ENCODE measurements around the gene CAP2.

Gene CAP2

DNA sequence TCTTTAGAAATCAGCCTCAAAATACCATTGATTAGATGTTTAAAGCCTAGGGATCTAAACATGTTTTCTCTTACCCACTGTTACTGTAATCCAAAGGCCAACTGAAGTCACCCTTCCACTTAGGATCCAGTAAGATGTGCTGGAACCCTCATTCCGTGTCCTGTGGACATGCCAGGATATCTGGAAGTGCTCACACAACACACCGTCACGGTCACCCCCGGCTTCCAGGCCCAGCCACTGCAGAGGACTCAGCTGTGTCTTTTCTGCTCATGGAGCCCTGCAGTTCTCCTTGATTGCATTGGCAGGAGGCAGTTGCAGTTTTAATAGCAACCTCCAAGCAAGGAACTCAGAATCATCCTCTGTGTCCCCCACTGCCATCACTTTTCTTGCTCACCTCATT, 93.3 kb downstream of the CAP2 start:
- TF ChIP-seq, protein P1, sequence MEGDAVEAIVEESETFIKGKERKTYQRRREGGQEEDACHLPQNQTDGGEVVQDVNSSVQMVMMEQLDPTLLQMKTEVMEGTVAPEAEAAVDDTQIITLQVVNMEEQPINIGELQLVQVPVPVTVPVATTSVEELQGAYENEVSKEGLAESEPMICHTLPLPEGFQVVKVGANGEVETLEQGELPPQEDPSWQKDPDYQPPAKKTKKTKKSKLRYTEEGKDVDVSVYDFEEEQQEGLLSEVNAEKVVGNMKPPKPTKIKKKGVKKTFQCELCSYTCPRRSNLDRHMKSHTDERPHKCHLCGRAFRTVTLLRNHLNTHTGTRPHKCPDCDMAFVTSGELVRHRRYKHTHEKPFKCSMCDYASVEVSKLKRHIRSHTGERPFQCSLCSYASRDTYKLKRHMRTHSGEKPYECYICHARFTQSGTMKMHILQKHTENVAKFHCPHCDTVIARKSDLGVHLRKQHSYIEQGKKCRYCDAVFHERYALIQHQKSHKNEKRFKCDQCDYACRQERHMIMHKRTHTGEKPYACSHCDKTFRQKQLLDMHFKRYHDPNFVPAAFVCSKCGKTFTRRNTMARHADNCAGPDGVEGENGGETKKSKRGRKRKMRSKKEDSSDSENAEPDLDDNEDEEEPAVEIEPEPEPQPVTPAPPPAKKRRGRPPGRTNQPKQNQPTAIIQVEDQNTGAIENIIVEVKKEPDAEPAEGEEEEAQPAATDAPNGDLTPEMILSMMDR (conservative IDR thresholded peaks at IDR 0.05; ENCODE audit: low read depth, low read length), result no peak
- H3K4me2 ChIP-seq, result no peak overlapping the region
- no peaks in the 10 kb centered on the region for H3K36me3 ChIP-seq (ENCODE audit: insufficient read depth)
- H3K4me1 ChIP-seq (ENCODE audit: low read depth, poor library complexity, severe bottlenecking), result peaks cover 8% of the 10 kb centered on the region
- no peaks in the 10 kb centered on the region for H3K27me3 ChIP-seq (ENCODE audit: insufficient read depth, low read depth)
- H3K4me3 ChIP-seq (IDR thresholded peaks at IDR 0.05; ENCODE audit: insufficient read depth, low read depth, low read length), result no peak overlapping the region
- no peak overlapping the region for H2AFZ ChIP-seq (ENCODE audit: low read depth)
- no peaks in the 10 kb centered on the region for H4K20me1 ChIP-seq (ENCODE audit: insufficient read depth)
- H3K27ac ChIP-seq, result no peak overlapping the region
- no peaks in the 10 kb centered on the region for H3K79me2 ChIP-seq (ENCODE audit: insufficient read depth, low read depth)
- no peak overlapping the region for H3K9ac ChIP-seq

DNA sequence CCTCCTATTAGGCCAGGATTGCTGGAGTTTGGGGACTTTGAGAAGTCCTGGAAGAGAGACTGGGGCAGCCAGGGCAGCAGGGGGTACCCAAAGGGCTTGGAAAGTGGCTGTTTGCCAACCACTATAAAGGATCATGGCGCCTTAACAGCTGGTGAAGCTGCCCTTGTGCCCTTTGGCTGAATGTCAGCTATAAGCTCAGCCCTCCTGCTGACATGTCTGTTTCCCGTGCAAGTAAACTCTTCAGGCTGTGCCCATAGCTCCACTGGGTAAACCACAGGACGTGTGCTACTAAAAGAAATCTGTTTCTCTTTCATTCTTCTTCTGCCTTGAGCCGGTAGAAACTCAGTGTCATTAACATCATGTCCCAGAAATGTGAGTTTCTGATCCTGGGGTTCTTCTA, 97.3 kb downstream of the CAP2 start:
- peaks cover 8% of the 10 kb centered on the region for H3K4me1 ChIP-seq (ENCODE audit: low read depth, poor library complexity, severe bottlenecking)
- no peak overlapping the region for H2AFZ ChIP-seq (ENCODE audit: low read depth)
- no peak overlapping the region for H3K9ac ChIP-seq

DNA sequence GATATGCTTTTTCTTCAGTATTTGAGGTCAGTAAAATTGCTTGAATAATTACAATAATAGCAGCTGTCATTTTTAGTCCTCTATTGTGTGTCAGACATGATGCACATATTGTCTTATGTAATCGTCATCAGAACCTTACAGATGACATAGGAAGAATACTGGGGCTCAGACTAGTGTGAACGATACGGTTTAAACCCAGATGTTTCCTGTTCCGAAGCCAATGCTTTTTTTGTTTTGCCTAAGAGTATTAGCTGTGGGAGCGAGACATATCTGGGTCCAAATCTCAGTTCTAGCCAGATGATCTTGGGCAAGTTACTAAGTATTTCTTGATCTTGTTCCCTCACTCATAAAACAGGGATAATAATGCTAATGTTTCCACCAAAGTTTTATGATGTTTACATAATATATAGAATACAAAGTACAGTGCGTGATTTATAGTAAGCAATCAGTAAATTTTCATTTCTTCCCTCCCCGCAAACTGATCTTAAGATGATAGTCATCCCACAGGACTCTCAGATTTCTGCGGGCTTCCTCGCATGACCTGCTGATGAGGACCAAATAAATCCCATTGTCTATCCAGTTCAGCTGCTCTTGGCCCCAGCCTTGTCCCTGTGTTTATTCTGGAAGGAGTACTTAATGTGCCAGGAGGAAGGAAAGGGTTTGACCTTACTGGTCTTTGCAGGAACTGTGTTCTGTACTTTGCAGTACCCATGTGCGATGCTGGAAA, 98.2 kb downstream of the CAP2 start:
- Histone ChIP-seq H3K4me2 (peak overlapping the region; percentile 14; the same call in 1 of the 2 replicates), H4K20me1 (ENCODE audit: insufficient read depth) (no peaks in the 10 kb centered on the region)

More for the DNA sequence above, 97.3 kb downstream of the CAP2 start:
- Histone ChIP-seq H3K36me3 (ENCODE audit: insufficient read depth) (no peaks in the 10 kb centered on the region), H4K20me1 (ENCODE audit: insufficient read depth) (no peaks in the 10 kb centered on the region), H3K79me2 (ENCODE audit: insufficient read depth, low read depth) (no peaks in the 10 kb centered on the region), H3K4me2 (peak overlapping the region; percentile 14; the same call in 1 of the 2 replicates), H3K27ac (peak overlapping the region; percentile 49), H3K27me3 (ENCODE audit: insufficient read depth, low read depth) (no peaks in the 10 kb centered on the region), H3K4me3 (IDR thresholded peaks at IDR 0.05; ENCODE audit: insufficient read depth, low read depth, low read length) (no peak overlapping the region)
- TF ChIP-seq, protein P1 (conservative IDR thresholded peaks at IDR 0.05; ENCODE audit: low read depth, low read length), result no peak

DNA sequence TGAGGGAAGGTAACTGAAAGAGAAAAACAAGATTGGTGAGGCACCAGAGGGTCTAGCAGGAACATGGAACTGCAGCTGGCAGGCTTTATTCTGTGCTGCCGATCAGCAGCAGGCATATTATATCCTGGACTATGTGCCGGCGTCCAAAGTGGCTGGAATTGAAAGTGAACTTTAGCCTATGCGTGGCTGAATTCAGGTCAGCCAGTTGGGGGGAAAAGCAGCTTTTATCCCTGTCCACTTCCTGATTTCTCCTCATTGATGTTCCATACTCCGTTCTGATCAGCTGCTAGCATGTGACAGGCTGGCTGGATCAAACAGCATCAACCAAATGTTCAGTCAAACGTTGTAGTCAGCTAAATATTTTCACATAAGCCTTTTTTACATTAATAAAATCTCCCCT, 99.0 kb downstream of the CAP2 start:
- TF ChIP-seq, protein P1 (conservative IDR thresholded peaks at IDR 0.05; ENCODE audit: low read depth, low read length), result no peak
- Histone ChIP-seq H4K20me1 (ENCODE audit: insufficient read depth) (no peaks in the 10 kb centered on the region), H3K36me3 (ENCODE audit: insufficient read depth) (no peaks in the 10 kb centered on the region), H3K27me3 (ENCODE audit: insufficient read depth, low read depth) (no peaks in the 10 kb centered on the region), H3K4me3 (IDR thresholded peaks at IDR 0.05; ENCODE audit: insufficient read depth, low read depth, low read length) (no peak overlapping the region), H3K27ac (no peak overlapping the region), H2AFZ (ENCODE audit: low read depth) (no peak overlapping the region), H3K9ac (no peak overlapping the region), H3K4me2 (no peak overlapping the region), H3K4me1 (ENCODE audit: low read depth, poor library complexity, severe bottlenecking) (peaks cover 8% of the 10 kb centered on the region), H3K79me2 (ENCODE audit: insufficient read depth, low read depth) (no peaks in the 10 kb centered on the region)

More for the DNA sequence above, 98.2 kb downstream of the CAP2 start:
- Histone ChIP-seq H3K27ac (peak overlapping the region; percentile 49; the same call in 1 of the 2 replicates), H3K4me1 (ENCODE audit: low read depth, poor library complexity, severe bottlenecking) (peaks cover 8% of the 10 kb centered on the region), H3K27me3 (ENCODE audit: insufficient read depth, low read depth) (no peaks in the 10 kb centered on the region), H3K9ac (no peak overlapping the region), H3K4me3 (IDR thresholded peaks at IDR 0.05; ENCODE audit: insufficient read depth, low read depth, low read length) (no peak overlapping the region), H2AFZ (ENCODE audit: low read depth) (no peak overlapping the region), H3K79me2 (ENCODE audit: insufficient read depth, low read depth) (no peaks in the 10 kb centered on the region), H3K36me3 (ENCODE audit: insufficient read depth) (no peaks in the 10 kb centered on the region)
- TF ChIP-seq, protein P1 (conservative IDR thresholded peaks at IDR 0.05; ENCODE audit: low read depth, low read length), result no peak
